H9 (cell line): ENCODE measurements around the gene UNC45A. TPM values are rescaled to one million over a fixed set of nuclear protein-coding genes. Genes with fewer than 3 reads are reported as not detected.
A peak's percentile ranks its signal among the peaks of the same experiment; 100 is the strongest.

Source experiments
- DNase-seq: peaks from one replicate; pipeline ENCODE4 v3.0.0-alpha.2; 2017
- H2AFZ ChIP-seq: one replicate; pipeline ENCODE4 v1.6.1; 2013; ENCODE audit warnings: mild to moderate bottlenecking, low read length, control low read depth, moderate library complexity
- H2AK5ac ChIP-seq: 2 replicates; pipeline ENCODE4 v1.6.1; 2013; ENCODE audit warnings: low read length, control low read depth, mixed read lengths; ENCODE audit not compliant: insufficient read length
- H2BK120ac ChIP-seq: one replicate; pipeline ENCODE4 v1.6.1; 2013; ENCODE audit warnings: low read depth, mild to moderate bottlenecking, low read length, control low read depth, inconsistent platforms; ENCODE audit not compliant: poor library complexity, severe bottlenecking
- H2BK12ac ChIP-seq: 2 replicates; pipeline ENCODE4 v1.6.1; 2013; ENCODE audit warnings: low read length, control low read depth, mixed read lengths, low read depth; ENCODE audit not compliant: insufficient read length
- H2BK15ac ChIP-seq: 2 replicates; pipeline ENCODE4 v1.6.1; 2013; ENCODE audit warnings: low read depth, low read length, control low read depth
- H2BK20ac ChIP-seq: one replicate; pipeline ENCODE4 v1.6.1; 2013; ENCODE audit warnings: low read depth, mild to moderate bottlenecking, low read length, control low read depth, inconsistent platforms; ENCODE audit not compliant: poor library complexity, severe bottlenecking
- H2BK5ac ChIP-seq: 2 replicates; pipeline ENCODE4 v1.6.1; 2013; ENCODE audit warnings: low read length, control low read depth, mixed read lengths; ENCODE audit not compliant: insufficient read length
- H3K14ac ChIP-seq: 2 replicates; pipeline ENCODE4 v1.6.1; 2013; ENCODE audit warnings: low read length, control low read depth; ENCODE audit not compliant: insufficient read depth
- H3K18ac ChIP-seq: 2 replicates; pipeline ENCODE4 v1.6.1; 2013; ENCODE audit warnings: low read depth, mild to moderate bottlenecking, mixed read lengths, low read length, control low read depth; ENCODE audit not compliant: insufficient read length
- H3K23ac ChIP-seq: 2 replicates; pipeline ENCODE4 v1.6.1; 2013; ENCODE audit warnings: low read length, control low read depth, mixed read lengths, low read depth; ENCODE audit not compliant: insufficient read length
- H3K23me2 ChIP-seq: 2 replicates; pipeline ENCODE4 v1.6.1; 2013; ENCODE audit warnings: low read depth, mild to moderate bottlenecking, mixed read lengths, low read length, control low read depth; ENCODE audit not compliant: insufficient read length, poor library complexity, severe bottlenecking
- H3K27ac ChIP-seq: 2 replicates; pipeline ENCODE4 v1.5.1; 2013; ENCODE audit warnings: low read length, control low read depth, mixed read lengths, low read depth; ENCODE audit not compliant: insufficient read length
- H3K27me3 ChIP-seq: 2 replicates; pipeline ENCODE4 v1.6.1; 2013; ENCODE audit warnings: low read length, control low read depth, inconsistent platforms; ENCODE audit not compliant: insufficient read depth
- H3K4ac ChIP-seq: 2 replicates; pipeline ENCODE4 v1.6.1; 2013; ENCODE audit warnings: low read depth, mild to moderate bottlenecking, control low read depth, inconsistent platforms, low read length, moderate library complexity
- H3K4me1 ChIP-seq: 2 replicates; pipeline ENCODE4 v1.6.1; 2013; ENCODE audit warnings: low read length, control low read depth, inconsistent platforms; ENCODE audit not compliant: insufficient read depth
- H3K4me2 ChIP-seq: 2 replicates; pipeline ENCODE4 v1.6.1; 2013; ENCODE audit warnings: low read length, control low read depth, mixed read lengths; ENCODE audit not compliant: insufficient read length, insufficient read depth
- H3K56ac ChIP-seq: 2 replicates; pipeline ENCODE4 v1.6.1; 2013; ENCODE audit warnings: low read depth, mild to moderate bottlenecking, mixed read lengths, low read length, control low read depth; ENCODE audit not compliant: insufficient read length
- H3K79me1 ChIP-seq: 2 replicates; pipeline ENCODE4 v1.6.1; 2013; ENCODE audit warnings: low read depth, mild to moderate bottlenecking, moderate library complexity, low read length, control low read depth, inconsistent platforms; ENCODE audit not compliant: insufficient read depth, poor library complexity, severe bottlenecking
- H3K79me2 ChIP-seq: 2 replicates; pipeline ENCODE4 v1.6.1; 2013; ENCODE audit warnings: low read length, control low read depth, inconsistent platforms; ENCODE audit not compliant: insufficient read depth
- H3K9ac ChIP-seq: 2 replicates; pipeline ENCODE4 v1.6.1; 2013; ENCODE audit warnings: low read length, control low read depth, mixed read lengths; ENCODE audit not compliant: insufficient read length; ENCODE audit errors: extremely low read depth
- H3K9me3 ChIP-seq: one replicate; pipeline ENCODE4 v1.6.1; 2013; ENCODE audit warnings: low read depth, low read length, inconsistent platforms; ENCODE audit not compliant: control insufficient read depth
- H3T11ph ChIP-seq: one replicate; pipeline ENCODE4 v1.6.1; 2013; ENCODE audit warnings: mild to moderate bottlenecking, low read length, control low read depth, inconsistent platforms
- H4K20me1 ChIP-seq: one replicate; pipeline ENCODE4 v1.6.1; 2013; ENCODE audit not compliant: control insufficient read depth, insufficient read length, insufficient read depth
- H4K5ac ChIP-seq: 2 replicates; pipeline ENCODE4 v1.6.1; 2013; ENCODE audit warnings: low read depth, mild to moderate bottlenecking, mixed read lengths, low read length, control low read depth; ENCODE audit not compliant: insufficient read length
- H4K8ac ChIP-seq: replicated peaks from 2 replicates; pipeline ENCODE4 v1.6.1; 2013; ENCODE audit warnings: low read length, control low read depth, mixed read lengths, low read depth; ENCODE audit not compliant: insufficient read length
- H4K91ac ChIP-seq: 2 replicates; pipeline ENCODE4 v1.6.1; 2013; ENCODE audit warnings: low read depth, mild to moderate bottlenecking, moderate library complexity, mixed read lengths, low read length, control low read depth; ENCODE audit not compliant: insufficient read length
- H3K27ac Mint-ChIP-seq, 3 experiments: 2 replicates in 2 of 3; 3 replicates in 1 of 3; pipeline ENCODE4 v1.8.0; 2020 to 2021; ENCODE audit warnings: mixed read lengths in 3 of 3, mild to moderate bottlenecking in 1 of 3, moderate library complexity in 1 of 3
- H3K27me3 Mint-ChIP-seq: 2 replicates; pipeline ENCODE4 v1.8.0; 2021; ENCODE audit warnings: low read depth, mild to moderate bottlenecking, moderate library complexity, mixed read lengths
- H3K36me3 Mint-ChIP-seq, 3 experiments: 2 replicates in 2 of 3; 3 replicates in 1 of 3; pipeline ENCODE4 v1.8.0; 2020 to 2021; ENCODE audit warnings: low read depth in 3 of 3, mixed read lengths in 3 of 3; ENCODE audit not compliant: insufficient read depth in 1 of 3
- H3K4me1 Mint-ChIP-seq, 2 experiments: 2 replicates each; pipeline ENCODE4 v1.8.0; 2020; ENCODE audit warnings: mixed read lengths in 2 of 2
- H3K4me3 Mint-ChIP-seq, 2 experiments: 2 replicates in 1 of 2; 3 replicates in 1 of 2; pipeline ENCODE4 v1.8.0; 2020 to 2021; ENCODE audit warnings: mild to moderate bottlenecking in 2 of 2, mixed read lengths in 2 of 2, moderate library complexity in 1 of 2
- H3K9me3 Mint-ChIP-seq, 2 experiments: 2 replicates in 1 of 2; 3 replicates in 1 of 2; pipeline ENCODE4 v1.8.0; 2020; ENCODE audit warnings: mild to moderate bottlenecking in 2 of 2, mixed read lengths in 2 of 2, moderate library complexity in 1 of 2
- WGBS: extraction: QIAGEN DNeasy Blood & Tissue Kit; methylation state at CpG from one replicate; pipeline ENCODE4 v1.1.7; 2013; ENCODE audit warnings: missing lambda C conversion rate, low lambda C conversion rate, mixed read lengths; ENCODE audit not compliant: insufficient read length; ENCODE audit errors: extremely low coverage; 5-methylcytosine and 5-hydroxymethylcytosine counted together
- total RNA-seq: library from RNA; stranded (reverse); gene quantifications from 2 replicates; pipeline ENCODE4 v1.2.1, GENCODE V29; 2021
- TF ChIP-seq, protein P1 (sequence below): fragments of 200-600 bp; sonication (generic); conservative IDR thresholded peaks from 3 replicates; pipeline ENCODE4 v1.8.0; 2021; ENCODE audit warnings: antibody characterized with exemption, mild to moderate bottlenecking

Gene UNC45A
- total RNA-seq, 1 experiment from 2014 or later: 84.6 TPM

GRCh38 chr15:90959894-90960293 is 24.8 kb downstream of the UNC45A start:
- peak overlapping the region in 1 of 3 experiments; percentile 70; a peak in 2 of 7 replicates for H3K27ac Mint-ChIP-seq
- H3K4me1 Mint-ChIP-seq: peaks cover 15 to 16% of the 10 kb centered on the region in 2 experiments
- H2AK5ac ChIP-seq: no peak overlapping the region

More at GRCh38 chr15:90959894-90960293, 24.8 kb downstream of the UNC45A start:
- Histone ChIP-seq H3K79me2 (no peaks in the 10 kb centered on the region), H3K14ac (no peak overlapping the region), H4K8ac (no peak overlapping the region), H2BK15ac (no peak overlapping the region), H2BK5ac (no peak overlapping the region), H4K20me1 (no peaks in the 10 kb centered on the region), H3K27me3 (no peaks in the 10 kb centered on the region), H3K4me2 (no peak overlapping the region), H2BK12ac (no peak overlapping the region), H3K23ac (no peak overlapping the region), H3K56ac (no peak overlapping the region), H3K9me3 (no peaks in the 10 kb centered on the region), H3K18ac (no peak overlapping the region), H3K9ac (no peak overlapping the region), H4K91ac (no peak overlapping the region), H3K4ac (no peak overlapping the region), H2BK20ac (no peak overlapping the region), H3K4me1 (peaks cover 7% of the 10 kb centered on the region; the same call in 1 of the 2 replicates), H3K23me2 (peaks cover 15% of the 10 kb centered on the region), H2BK120ac (no peak overlapping the region), H3K79me1 (no peaks in the 10 kb centered on the region), H3K27ac (no peak overlapping the region), H2AFZ (no peak overlapping the region), H3T11ph (no peak overlapping the region), H4K5ac (no peak overlapping the region)
- H3K36me3 Mint-ChIP-seq: peaks cover 8 to 51% (median 47%) of the 10 kb centered on the region in 3 experiments
- peak overlapping the region in 1 of 2 experiments; percentile 42; a peak in 1 of 5 replicates for H3K4me3 Mint-ChIP-seq
- H3K9me3 Mint-ChIP-seq: no peaks in the 10 kb centered on the region
- no CpG with 5 or more reads among the region's 5 CpGs for WGBS
- TF ChIP-seq, protein P1, sequence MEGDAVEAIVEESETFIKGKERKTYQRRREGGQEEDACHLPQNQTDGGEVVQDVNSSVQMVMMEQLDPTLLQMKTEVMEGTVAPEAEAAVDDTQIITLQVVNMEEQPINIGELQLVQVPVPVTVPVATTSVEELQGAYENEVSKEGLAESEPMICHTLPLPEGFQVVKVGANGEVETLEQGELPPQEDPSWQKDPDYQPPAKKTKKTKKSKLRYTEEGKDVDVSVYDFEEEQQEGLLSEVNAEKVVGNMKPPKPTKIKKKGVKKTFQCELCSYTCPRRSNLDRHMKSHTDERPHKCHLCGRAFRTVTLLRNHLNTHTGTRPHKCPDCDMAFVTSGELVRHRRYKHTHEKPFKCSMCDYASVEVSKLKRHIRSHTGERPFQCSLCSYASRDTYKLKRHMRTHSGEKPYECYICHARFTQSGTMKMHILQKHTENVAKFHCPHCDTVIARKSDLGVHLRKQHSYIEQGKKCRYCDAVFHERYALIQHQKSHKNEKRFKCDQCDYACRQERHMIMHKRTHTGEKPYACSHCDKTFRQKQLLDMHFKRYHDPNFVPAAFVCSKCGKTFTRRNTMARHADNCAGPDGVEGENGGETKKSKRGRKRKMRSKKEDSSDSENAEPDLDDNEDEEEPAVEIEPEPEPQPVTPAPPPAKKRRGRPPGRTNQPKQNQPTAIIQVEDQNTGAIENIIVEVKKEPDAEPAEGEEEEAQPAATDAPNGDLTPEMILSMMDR: no peak
- H3K27me3 Mint-ChIP-seq: no peaks in the 10 kb centered on the region
- no peak for DNase-seq
